Activated CD4-positive, CD25-positive, alpha-beta regulatory T cell treated with anti-CD3 and anti-CD28 coated beads, Interleukin-2, amount 50 U/mL, for 24 hours (primary cell): Measurements from ENCODE around the gene CD46.
A peak's percentile ranks its signal among the peaks of the same experiment; 100 is the strongest.

Experiments used
- ATAC-seq, 2 donors: fragments of 150-1000 bp; cut with Tn5 transposase; one replicate each; pipeline ENCODE4 v1.10.0; 2021; ENCODE audit warnings: mild to moderate bottlenecking in 1 of 2, moderate library complexity in 1 of 2

CD46 gene

DNA sequence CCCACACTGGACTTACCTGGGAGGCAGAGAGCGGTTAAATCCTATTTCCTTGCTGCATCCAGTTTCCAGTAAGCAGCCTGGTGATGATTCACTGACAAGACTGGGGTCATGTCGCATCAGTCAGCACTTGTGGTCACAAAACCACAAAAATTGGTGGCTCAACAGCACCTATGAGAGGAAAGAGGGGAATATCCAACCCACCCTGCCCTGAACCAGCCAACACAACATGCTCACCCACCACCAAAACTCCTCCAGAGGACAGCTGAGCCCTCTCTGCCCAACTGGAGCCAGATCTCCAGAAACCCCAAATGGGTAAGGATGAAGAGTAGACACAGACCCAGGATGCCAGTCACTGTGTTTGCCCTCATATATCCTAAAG lies 64.0 kb downstream of the CD46 start:
- peak; percentile 87 to 90 for ATAC-seq

DNA sequence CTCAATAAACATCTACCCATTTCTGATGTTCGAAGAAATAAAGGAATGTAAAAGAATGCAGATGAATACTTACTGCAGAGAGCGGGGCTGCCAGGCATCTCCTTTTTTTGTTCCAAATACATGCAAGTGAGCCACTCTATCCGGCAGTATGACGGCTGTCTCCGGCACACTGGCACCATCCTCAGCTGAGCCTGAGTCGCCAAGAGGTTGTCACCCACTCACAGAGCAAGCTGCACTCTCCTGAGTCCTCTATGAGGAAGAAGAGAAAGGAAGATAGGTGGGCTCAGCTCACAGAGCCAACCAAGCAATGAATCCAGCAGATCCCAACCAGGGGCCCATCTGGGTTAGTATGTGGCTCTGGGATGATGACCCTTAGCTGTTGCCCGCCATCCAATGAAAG lies 65.3 kb downstream of the CD46 start:
- ATAC-seq, result no peak

DNA sequence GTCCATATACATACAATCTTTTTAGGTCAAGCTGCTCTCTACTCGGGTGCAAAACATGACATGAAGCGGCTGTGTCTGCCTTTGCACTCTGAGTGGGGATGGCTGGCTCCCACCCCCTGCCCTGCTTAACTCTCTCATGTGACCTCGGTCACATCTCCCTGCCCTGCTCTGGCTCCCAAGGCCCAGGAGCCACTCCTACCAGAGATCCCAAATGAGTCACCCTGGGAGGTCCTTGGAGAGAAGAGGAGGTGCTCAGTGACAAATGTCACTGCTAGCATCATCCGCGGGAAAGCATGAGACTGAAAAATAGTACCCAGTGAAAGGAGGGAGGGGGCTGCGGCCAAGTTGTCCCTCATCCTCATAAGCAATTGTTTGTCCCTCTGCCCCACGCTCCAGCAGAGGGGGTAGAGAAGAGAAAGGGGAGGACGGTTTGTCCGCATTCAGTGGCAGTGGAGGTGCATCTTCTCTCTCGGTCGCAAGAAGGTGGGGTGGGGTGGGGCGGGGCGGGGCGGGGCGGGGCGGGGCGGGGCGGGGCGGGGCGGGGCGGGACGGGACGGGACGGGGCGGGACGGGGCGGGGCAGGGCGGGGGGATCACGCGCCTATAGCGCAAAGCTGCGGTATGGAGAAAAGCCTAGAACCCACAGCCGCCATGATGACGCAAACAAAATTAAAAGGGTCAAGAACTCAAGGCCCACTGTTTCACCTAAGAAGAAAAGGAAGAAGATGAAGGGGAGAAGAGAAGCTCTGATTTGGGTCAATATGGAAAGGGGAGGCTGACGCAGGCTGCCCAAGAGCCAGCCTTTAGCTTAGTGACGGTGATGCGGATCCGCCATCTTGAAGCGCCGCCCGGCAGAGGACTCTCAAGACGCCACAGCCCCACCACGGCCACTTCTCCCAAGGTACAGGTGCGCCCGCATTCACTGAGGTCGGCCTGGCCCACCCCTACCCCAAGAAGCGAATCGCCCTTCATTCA lies 66.2 kb downstream of the CD46 start:
- ATAC-seq, result no peak

DNA sequence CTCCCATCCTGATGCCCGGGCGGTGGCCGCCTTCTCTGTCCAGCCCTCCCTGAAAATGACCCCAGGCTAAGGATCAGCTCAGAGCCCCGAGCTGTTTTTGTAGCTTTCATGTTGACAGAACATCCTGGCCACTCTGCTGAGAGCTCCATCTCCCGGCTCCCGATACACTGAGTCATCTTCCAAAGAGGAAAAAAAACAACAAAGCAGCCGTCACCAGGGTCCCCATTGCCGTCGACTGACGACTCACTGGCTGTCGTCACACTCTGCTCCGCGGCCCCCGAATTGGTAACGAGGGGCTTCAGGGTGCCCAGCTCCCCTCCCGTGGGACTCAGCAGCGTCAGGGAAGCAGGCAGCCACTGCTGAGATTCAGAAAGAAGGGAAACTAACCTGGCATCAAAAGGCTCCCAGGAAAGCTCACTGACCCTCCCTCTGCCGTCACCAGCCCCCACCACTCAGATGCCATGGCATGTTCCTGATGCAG lies 67.2 kb downstream of the CD46 start:
- ATAC-seq, result no peak

DNA sequence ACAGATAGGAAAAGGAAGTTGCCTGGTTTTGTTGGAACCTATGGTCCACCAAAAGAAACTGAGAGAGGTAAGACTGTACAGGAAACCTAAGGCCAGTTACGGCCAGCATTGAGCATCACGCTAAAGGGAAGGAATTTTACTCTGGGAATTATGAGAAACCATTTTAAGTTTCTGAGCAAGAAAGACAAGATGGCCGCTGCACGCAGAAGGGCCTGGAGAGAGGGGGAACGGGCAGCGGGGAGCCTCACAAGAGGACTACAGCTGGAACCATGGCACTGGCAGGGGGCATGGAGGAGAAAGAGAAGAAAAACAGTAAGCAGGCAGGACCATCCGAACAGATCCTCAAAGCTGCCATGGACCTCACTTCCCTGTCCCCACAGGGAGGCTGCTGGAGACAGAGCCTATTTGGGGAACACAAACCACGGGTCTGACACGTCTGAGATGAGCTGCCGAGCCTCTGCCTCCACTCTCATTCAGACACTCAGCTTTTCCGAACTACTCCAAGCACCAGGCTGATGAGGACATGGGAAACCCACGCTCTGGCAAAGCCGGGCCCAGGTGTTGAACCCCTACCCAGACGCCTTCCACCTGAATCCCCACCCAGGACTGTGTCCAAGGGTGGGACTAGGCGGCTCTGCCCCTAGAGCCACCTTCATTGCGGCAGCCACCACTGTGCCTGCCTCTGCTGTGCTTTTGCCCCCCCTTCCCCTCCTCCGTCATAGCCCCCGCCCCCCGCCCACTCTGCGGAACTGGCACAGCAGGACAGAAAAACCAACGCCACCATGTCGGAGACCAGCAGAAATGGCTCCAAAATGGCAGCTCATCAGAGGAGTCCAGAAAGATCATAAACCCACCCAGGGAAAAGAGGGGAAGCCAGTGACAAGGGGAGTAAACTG lies 69.0 kb downstream of the CD46 start:
- ATAC-seq, result no peak

- no peak for ATAC-seq
Measured at GRCh38 chr1:207821464-207822045, 69.7 kb downstream of the CD46 start.

DNA sequence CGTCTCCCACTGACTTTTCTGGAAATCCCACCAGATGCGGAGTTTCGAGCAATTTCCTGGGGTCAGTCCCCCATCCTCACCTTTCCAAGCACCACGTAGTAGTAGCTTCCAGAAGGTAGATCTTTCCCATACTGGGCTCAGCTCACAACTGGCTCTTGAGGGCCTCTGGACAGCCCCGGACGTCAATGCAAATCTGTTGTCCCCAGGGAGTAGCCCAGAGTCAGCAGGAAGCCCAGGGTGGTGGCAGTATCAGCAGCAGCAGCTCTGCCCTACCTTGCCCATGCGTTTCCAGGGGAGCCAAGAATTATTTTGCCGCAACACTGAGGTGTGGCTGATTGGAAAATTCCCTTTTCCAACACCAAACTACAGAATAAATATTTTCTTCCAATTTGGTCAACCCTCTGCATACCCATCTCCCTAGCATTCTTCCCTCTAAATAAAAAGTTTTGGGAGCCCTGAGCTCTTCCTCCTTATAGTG lies 70.3 kb downstream of the CD46 start:
- ATAC-seq, result no peak

- ATAC-seq, result peak; percentile 42 to 52
Measured at GRCh38 chr1:207822602-207823451, 71.0 kb downstream of the CD46 start.

DNA sequence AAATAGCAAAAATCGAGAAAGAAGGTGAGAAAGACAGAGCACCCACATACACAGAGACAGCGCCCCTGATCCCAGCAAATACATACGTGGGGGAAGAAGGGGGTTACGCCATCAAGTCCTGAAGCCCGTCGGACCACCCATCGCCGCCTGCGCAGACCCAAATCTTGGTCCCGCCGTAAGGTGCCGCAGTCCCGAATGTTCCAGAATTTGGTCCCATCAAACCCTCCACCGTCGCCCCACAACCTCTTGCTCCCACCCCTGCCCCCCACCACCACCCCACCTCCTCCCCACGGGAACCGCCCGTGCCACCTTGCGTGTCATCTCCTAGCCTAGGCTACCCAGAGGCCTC lies 71.7 kb downstream of the CD46 start:
- no peak for ATAC-seq

DNA sequence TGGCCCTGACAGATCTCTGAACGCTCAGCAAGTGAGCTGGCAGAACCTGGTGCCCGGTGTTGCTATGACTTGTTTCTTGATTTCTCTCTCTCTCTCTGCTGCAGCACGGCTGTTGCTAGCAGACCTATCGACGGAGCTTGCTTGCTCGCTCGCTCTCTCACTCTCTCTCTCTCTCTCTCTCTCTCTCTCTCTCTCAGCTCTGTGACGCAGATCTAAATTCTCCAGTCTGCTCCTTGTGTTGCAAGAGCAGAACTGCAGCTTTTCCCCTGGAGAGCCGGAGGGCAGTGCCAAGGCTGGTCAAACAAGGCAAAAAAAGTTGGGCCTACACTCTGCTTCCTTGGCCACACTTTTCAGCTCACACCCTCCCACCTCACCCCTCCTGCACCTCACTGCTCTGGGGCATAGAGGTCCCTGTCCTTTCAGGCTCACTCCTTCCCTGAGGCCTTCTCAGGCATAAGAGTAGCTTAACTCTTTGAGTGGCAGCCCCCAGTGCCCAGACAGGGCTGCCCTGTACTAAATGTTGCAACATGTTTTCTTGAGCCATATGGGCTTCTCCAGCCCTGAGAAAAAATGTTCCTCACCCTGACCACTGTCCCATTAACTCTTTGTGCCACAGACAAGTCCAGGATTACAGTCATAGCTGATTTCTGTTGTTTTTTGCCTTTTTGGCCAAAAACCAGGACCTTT lies 72.2 kb downstream of the CD46 start:
- ATAC-seq, result peak; percentile 67

GRCh38 chr1:207824691-207825408 lies 73.0 kb downstream of the CD46 start:
- ATAC-seq, result no peak

GRCh38 chr1:207825409-207825695 lies 73.5 kb downstream of the CD46 start:
- ATAC-seq, result no peak

DNA sequence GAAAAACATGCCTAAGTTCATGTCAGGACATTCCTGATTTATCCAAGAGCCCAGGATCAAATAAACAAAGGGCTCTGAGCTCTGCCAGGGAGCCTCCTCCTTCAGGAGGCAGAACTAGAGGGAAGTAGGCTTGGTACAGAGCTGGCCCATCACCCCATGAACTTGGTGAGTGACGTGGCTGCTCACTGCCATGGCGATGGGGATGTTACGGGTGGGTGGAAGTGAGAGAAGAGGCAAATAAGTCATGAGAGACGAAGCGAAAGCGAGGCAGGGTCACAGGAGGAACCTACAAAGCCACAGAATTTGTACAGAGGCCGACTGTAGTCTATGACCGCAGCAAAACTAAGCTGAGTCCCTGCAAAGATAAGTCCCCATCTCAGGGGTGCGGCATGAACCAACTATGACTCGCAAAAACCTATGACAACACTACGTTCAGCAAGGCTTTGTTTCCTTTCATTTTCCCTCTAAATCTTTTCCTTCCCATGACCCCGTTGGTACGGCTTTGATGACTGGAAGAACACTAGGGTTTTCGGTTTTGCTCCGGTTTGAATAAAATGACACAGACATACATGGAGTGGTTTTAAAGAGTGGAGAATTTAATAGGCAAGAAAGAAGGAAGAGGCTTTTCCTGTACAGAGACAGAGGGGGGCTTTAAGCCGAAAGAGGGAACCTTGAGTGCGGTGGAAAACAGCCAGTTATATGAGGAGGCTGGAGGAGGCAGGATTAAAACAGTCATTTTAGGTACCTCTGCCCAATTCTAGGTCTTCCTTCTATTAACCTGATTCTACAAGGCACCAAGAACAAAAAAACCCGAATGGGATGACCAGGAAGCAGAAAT lies 74.1 kb downstream of the CD46 start:
- ATAC-seq, result peak; percentile 84 to 86

DNA sequence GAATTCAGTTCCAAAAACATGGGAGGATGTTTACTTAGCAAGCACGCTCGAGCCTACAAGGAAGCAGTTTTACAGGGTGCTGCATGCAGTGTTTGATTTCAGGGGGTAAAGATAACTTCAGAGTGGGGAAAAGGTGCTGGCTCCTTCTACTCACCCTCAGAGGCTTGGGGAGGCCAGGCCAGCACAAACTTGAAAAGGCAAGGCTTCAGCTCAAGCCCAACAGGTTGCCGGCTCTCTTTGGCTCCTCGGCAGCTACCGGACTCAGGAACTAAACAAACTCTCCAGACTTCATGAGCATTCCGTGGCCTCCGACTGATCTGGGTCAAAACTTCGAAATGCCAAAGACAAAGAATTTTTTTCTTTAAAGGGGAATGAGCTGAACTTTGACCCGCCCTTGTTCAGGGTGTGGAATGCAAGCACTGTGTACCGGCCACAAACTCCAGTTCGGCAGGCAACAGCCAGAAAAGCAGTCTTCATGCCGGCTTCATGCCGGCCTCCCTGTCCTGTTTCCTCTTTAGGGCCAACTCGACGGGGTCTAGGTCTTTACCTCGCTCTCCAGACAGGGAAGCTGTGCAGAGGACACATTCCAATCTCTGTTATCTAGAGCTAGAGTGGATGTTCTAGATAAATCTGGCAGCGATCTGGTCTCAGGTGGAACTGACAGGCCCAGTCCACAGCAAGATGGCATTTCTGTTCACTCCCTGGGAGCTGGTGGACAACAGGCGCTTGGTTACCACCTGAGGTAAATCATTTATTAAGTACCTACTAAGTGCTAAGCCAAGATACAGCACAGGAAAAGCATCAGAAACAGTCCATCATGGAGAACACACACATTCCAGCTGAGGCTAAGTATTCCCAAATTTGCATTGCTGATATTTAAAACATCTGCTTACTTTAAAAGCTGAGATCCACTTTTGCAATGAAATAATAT lies 75.0 kb downstream of the CD46 start:
- ATAC-seq, result no peak

GRCh38 chr1:207827488-207827830 lies 75.6 kb downstream of the CD46 start:
- no peak for ATAC-seq

- no peak for ATAC-seq
Measured at GRCh38 chr1:207828046-207828445, 76.2 kb downstream of the CD46 start.

GRCh38 chr1:207828485-207829158 lies 76.8 kb downstream of the CD46 start:
- no peak for ATAC-seq

- ATAC-seq, result no peak
Measured at GRCh38 chr1:207829576-207829975, 77.7 kb downstream of the CD46 start.
